Measurements from ENCODE around the gene C16orf86. TPM values are rescaled to one million over a fixed set of nuclear protein-coding genes. Genes with fewer than 3 reads are reported as not detected.

The C16orf86 gene
- total RNA-seq, 1 experiment from 2014 or later, result 0.34 TPM

DNA sequence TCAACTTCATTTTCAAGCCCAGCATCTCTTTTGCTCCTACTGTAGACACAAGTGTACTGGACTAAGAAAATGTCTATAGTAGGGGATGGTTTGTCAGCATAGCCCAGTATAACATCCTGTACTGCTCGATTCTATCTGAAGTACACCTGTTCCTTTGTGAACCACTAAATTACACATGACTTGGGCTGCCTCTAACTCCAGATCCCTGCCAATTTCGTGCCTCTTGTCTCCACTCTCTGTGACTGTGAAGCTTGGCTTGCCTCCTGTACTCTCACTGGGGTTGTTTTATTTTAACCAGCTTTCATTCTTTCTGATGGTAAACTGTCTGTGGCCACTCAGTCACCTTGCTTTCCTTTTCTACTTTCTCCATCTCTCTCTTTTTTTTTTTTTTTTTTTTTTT is 28.0 kb downstream of the C16orf86 start:
- H3K27ac Mint-ChIP-seq (ENCODE audit: unreplicated experiment), result no peak overlapping the region
- intact Hi-C loops (cut with micrococcal nuclease; ENCODE audit: unreplicated experiment), result no loop called here
- no peaks in the 10 kb centered on the region for H3K27me3 ChIP-seq (replicated peaks; ENCODE audit: control insufficient read depth, insufficient read depth, low read length)
- peaks cover 28% of the 10 kb centered on the region for H3K36me3 Mint-ChIP-seq (ENCODE audit: insufficient read depth, unreplicated experiment)
- no TSS peak for BruUV-seq (replicated peaks)
- peaks cover 9% of the 10 kb centered on the region for H3K9me3 Mint-ChIP-seq (ENCODE audit: unreplicated experiment)
- TF ChIP-seq, protein P1, sequence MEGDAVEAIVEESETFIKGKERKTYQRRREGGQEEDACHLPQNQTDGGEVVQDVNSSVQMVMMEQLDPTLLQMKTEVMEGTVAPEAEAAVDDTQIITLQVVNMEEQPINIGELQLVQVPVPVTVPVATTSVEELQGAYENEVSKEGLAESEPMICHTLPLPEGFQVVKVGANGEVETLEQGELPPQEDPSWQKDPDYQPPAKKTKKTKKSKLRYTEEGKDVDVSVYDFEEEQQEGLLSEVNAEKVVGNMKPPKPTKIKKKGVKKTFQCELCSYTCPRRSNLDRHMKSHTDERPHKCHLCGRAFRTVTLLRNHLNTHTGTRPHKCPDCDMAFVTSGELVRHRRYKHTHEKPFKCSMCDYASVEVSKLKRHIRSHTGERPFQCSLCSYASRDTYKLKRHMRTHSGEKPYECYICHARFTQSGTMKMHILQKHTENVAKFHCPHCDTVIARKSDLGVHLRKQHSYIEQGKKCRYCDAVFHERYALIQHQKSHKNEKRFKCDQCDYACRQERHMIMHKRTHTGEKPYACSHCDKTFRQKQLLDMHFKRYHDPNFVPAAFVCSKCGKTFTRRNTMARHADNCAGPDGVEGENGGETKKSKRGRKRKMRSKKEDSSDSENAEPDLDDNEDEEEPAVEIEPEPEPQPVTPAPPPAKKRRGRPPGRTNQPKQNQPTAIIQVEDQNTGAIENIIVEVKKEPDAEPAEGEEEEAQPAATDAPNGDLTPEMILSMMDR (IDR thresholded peaks at IDR 0.05; ENCODE audit: insufficient read depth in 1 of 2, low read depth in 1 of 2, low read length in 1 of 2, severe bottlenecking in 1 of 2, unreplicated experiment in 1 of 2), result no peak
- peaks cover 21% of the 10 kb centered on the region for H3K4me1 ChIP-seq
- no peaks in the 10 kb centered on the region for H3K27me3 Mint-ChIP-seq (ENCODE audit: insufficient read depth, unreplicated experiment)
- no peak overlapping the region for H3K4me3 ChIP-seq (ENCODE audit: low read depth, low read length)
- H3K4me3 Mint-ChIP-seq (ENCODE audit: unreplicated experiment), result no peak overlapping the region
- no peak for DNase-seq
- POLR2A ChIA-PET, result interaction anchor here (0.6 kb wide), 2 partner anchors 241 to 249 kb away, joined by 3 to 6 read pairs; no protein-coding TSS in a partner anchor
- no peaks in the 10 kb centered on the region; the same call in 1 of the 2 replicates for H3K36me3 ChIP-seq (ENCODE audit: control insufficient read depth, insufficient read depth, low read length)
- H3K9me3 ChIP-seq, result peaks cover 10% of the 10 kb centered on the region
- CTCF ChIA-PET, result no interaction called here
- peaks cover 16% of the 10 kb centered on the region for H3K4me1 Mint-ChIP-seq (ENCODE audit: low read depth, unreplicated experiment)

- H3K9me3 ChIP-seq, result peaks cover 14% of the 10 kb centered on the region
- Mint-ChIP-seq H3K9me3 (ENCODE audit: unreplicated experiment) (peaks cover 9% of the 10 kb centered on the region), H3K36me3 (ENCODE audit: insufficient read depth, unreplicated experiment) (peaks cover 19% of the 10 kb centered on the region), H3K27me3 (ENCODE audit: insufficient read depth, unreplicated experiment) (no peaks in the 10 kb centered on the region), H3K4me1 (ENCODE audit: low read depth, unreplicated experiment) (peaks cover 16% of the 10 kb centered on the region), H3K4me3 (ENCODE audit: unreplicated experiment) (no peak overlapping the region), H3K27ac (ENCODE audit: unreplicated experiment) (no peak overlapping the region)
- TF ChIP-seq, protein P1 (IDR thresholded peaks at IDR 0.05; ENCODE audit: insufficient read depth in 1 of 2, low read depth in 1 of 2, low read length in 1 of 2, severe bottlenecking in 1 of 2, unreplicated experiment in 1 of 2), result no peak
- intact Hi-C loops (cut with micrococcal nuclease; ENCODE audit: unreplicated experiment), result loop anchor here (1.0 kb wide), 1 partner anchor 19 kb away; no protein-coding TSS in a partner anchor
- BruUV-seq (replicated peaks), result no TSS peak
- H3K4me1 ChIP-seq, result peaks cover 21% of the 10 kb centered on the region
- no peaks in the 10 kb centered on the region; the same call in 1 of the 2 replicates for H3K36me3 ChIP-seq (ENCODE audit: control insufficient read depth, insufficient read depth, low read length)
- ChIA-PET POLR2A (interaction anchor here (0.6 to 1.0 kb wide), 2 partner anchors 18 to 109 kb away, joined by 3 read pairs; partner anchors contain the start of genes RANBP10 and TSNAXIP1), CTCF (interaction anchor here (0.5 kb wide), 1 partner anchor 166 kb away, joined by 3 read pairs; no protein-coding TSS in a partner anchor)
- H3K27me3 ChIP-seq (replicated peaks; ENCODE audit: control insufficient read depth, insufficient read depth, low read length), result no peaks in the 10 kb centered on the region
- peak; percentile 54 to 56 for DNase-seq
- H3K4me3 ChIP-seq (ENCODE audit: low read depth, low read length), result no peak overlapping the region
Observed at GRCh38 chr16:67697422-67698185, 31.0 kb downstream of the C16orf86 start.

- TF ChIP-seq, protein P1 (IDR thresholded peaks at IDR 0.05; ENCODE audit: insufficient read depth in 1 of 2, low read depth in 1 of 2, low read length in 1 of 2, severe bottlenecking in 1 of 2, unreplicated experiment in 1 of 2), result no peak
- Mint-ChIP-seq H3K4me1 (ENCODE audit: low read depth, unreplicated experiment) (peaks cover 16% of the 10 kb centered on the region), H3K4me3 (ENCODE audit: unreplicated experiment) (no peak overlapping the region), H3K36me3 (ENCODE audit: insufficient read depth, unreplicated experiment) (peaks cover 19% of the 10 kb centered on the region), H3K27me3 (ENCODE audit: insufficient read depth, unreplicated experiment) (no peaks in the 10 kb centered on the region), H3K27ac (ENCODE audit: unreplicated experiment) (no peak overlapping the region), H3K9me3 (ENCODE audit: unreplicated experiment) (peaks cover 9% of the 10 kb centered on the region)
- H3K36me3 ChIP-seq (ENCODE audit: control insufficient read depth, insufficient read depth, low read length), result no peaks in the 10 kb centered on the region; the same call in 1 of the 2 replicates
- BruUV-seq (replicated peaks), result no TSS peak
- ChIA-PET CTCF (no interaction called here), POLR2A (no interaction called here)
- H3K9me3 ChIP-seq, result peaks cover 14% of the 10 kb centered on the region
- no peak for DNase-seq
- no peak overlapping the region for H3K4me3 ChIP-seq (ENCODE audit: low read depth, low read length)
- no peaks in the 10 kb centered on the region for H3K27me3 ChIP-seq (replicated peaks; ENCODE audit: control insufficient read depth, insufficient read depth, low read length)
- intact Hi-C loops (cut with micrococcal nuclease; ENCODE audit: unreplicated experiment), result no loop called here
- H3K4me1 ChIP-seq, result peaks cover 21% of the 10 kb centered on the region
Observed at GRCh38 chr16:67699265-67699664, 32.7 kb downstream of the C16orf86 start.
